ENCODE results near the gene LAMTOR5.
"Not testable (repeated sequence)": the region's sequence is repeated elsewhere in the genome, so short reads cannot be mapped to it uniquely, and the experiment has no call there.

LAMTOR5 gene

GRCh38 chr1:110412576-110412975 lies 5.1 kb upstream of the LAMTOR5 start:
- no peak for DNase-seq (ENCODE audit: low spot score)
- Histone ChIP-seq H3K4me3 (no peak overlapping the region), H3K27ac (no peak overlapping the region)
- no peak for TF ChIP-seq CTCF (IDR thresholded peaks at IDR 0.05)

DNA sequence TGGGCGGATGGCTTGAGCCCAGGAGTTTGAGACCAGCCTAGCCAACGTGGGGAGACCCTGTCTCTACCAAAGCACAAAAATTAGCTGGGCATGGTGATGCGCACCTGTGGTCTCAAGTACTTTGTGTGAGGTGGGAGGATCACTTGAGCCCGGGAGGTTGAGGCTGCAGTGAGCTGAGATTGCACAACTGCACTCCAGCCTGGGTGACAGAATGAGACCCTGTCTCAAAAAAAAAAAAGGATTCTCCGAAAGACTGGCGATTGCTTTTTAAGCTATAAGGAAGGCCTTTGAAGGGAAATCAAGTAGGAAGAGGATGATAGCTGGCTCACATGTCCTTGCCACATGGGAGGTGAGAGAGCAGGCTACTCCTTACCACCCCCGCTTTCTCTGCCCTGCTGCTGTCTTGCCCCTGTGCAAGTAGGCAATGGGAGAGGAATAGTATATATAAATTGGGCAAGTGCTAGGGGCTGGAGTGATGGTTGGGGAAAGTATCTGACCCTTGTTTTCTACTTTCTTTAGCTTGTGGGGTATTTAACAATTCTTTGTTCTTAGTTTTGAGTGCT lies 3.8 kb upstream of the LAMTOR5 start:
- no peak for DNase-seq (ENCODE audit: low spot score)
- Histone ChIP-seq H3K27ac (no peak overlapping the region), H3K4me3 (no peak overlapping the region)
- TF ChIP-seq CTCF (IDR thresholded peaks at IDR 0.05): no peak

DNA sequence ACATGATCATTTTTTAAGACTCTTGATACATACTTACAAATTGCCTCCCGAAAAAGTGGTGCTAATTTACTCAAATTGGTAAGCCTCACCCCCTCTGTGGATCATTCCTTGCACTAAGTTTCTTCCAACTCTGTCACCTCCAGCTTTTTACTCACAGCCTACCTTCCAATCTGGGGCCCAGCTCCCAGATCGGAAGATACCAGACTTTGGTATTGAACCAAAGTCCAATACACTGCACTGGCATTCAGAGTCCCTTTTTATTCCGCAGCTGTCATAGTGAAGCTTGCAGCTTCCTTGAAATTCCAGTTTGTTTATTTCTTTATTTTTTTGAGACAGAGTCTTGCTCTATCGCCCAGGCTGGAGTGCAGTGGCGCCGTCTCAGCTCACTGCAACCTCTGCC lies 1.8 kb upstream of the LAMTOR5 start:
- no peak for DNase-seq (ENCODE audit: low spot score)
- no peak overlapping the region for H3K4me3 ChIP-seq
- no peak for TF ChIP-seq CTCF (IDR thresholded peaks at IDR 0.05)
- no peak overlapping the region for H3K27ac ChIP-seq

DNA sequence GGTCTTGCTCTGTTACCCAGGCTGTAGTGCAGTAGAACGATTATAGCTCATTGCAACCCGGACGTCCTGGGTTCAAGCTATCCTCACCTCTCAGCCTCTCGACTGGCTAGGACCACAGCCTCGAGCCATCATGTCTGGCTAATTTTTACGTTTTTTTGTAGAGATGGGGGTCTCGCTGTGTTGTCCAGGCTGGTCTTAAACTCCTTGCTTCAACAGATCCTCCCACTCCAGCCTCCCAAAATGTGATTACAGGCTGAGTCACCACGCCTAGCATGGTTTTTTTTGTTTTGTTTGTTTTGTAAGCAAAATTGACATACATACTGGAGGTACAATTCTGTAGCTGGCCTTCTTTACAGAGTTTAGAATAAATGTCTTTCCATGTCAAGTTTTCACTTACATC lies 994 bp upstream of the LAMTOR5 start:
- no peak for TF ChIP-seq CTCF (IDR thresholded peaks at IDR 0.05)
- no peak overlapping the region for H3K4me3 ChIP-seq
- no peak for DNase-seq (ENCODE audit: low spot score)
- no peak overlapping the region for H3K27ac ChIP-seq

- DNase-seq (ENCODE audit: low spot score): not testable (repeated sequence)
- Histone ChIP-seq H3K4me3 (peak overlapping the region; percentile 99), H3K27ac (peak overlapping the region in 1 of 2 donors; percentile 82)
Measured at GRCh38 chr1:110406407-110406806, 1.1 kb downstream of the LAMTOR5 start.

- DNase-seq (ENCODE audit: low spot score): no peak
- H3K4me3 ChIP-seq: no peak overlapping the region
- H3K27ac ChIP-seq: no peak overlapping the region
- no peak for TF ChIP-seq CTCF (IDR thresholded peaks at IDR 0.05)
Measured at GRCh38 chr1:110404401-110404800, 3.1 kb downstream of the LAMTOR5 start.

DNA sequence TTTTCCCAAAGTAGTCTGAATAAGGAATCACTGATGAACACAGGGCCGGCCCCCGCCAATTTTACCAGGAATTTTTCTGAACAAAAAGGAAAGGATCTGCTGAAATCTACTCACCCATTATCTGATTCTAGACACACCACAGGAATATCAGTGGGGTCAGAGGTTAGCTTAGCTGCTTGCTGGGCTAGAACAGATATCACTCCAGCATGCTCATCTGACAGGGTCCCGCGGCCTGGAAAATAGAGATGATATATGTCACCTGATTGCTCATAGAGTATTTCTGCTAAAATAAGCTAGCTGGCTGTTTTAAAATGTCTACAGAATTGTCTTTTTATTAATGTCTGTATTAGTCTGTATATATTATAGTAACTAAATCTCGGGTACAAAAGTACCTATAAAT lies 3.7 kb downstream of the LAMTOR5 start:
- TF ChIP-seq CTCF (IDR thresholded peaks at IDR 0.05): no peak
- DNase-seq (ENCODE audit: low spot score): no peak
- no peak overlapping the region for H3K27ac ChIP-seq
- no peak overlapping the region for H3K4me3 ChIP-seq

GRCh38 chr1:110396259-110396958 lies 11.1 kb downstream of the LAMTOR5 start:
- not testable (repeated sequence) for H3K27ac ChIP-seq; DNase-seq (ENCODE audit: low spot score); H3K4me3 ChIP-seq

Data from coronary artery (tissue), 2 donors.